H4 (cell line): ENCODE results near the gene WASHC2A. TPM values are rescaled to one million over a fixed set of nuclear protein-coding genes. Genes with fewer than 3 reads are reported as not detected.
"Not testable (repeated sequence)": the region's sequence is repeated elsewhere in the genome, so short reads cannot be mapped to it uniquely, and the experiment has no call there.

Experiments
- DNase-seq: peaks from one replicate; pipeline ENCODE4 v3.0.0-alpha.2; 2015; ENCODE audit warnings: low spot score
- total RNA-seq: library from RNA; depleted of rRNA; stranded (reverse); fragments of >200 nt; shearing (Covaris generic); gene quantifications from 2 replicates; pipeline ENCODE4 v1.2.3, GENCODE V29; 2014

WASHC2A gene
- total RNA-seq, 1 experiment from 2014 or later = 12.8 TPM

- DNase-seq = not testable (repeated sequence)
Measured at GRCh38 chr10:50068352-50068659, 552 bp downstream of the WASHC2A start.

GRCh38 chr10:50075139-50075538, 7.4 kb downstream of the WASHC2A start:
- DNase-seq = not testable (repeated sequence)

- not testable (repeated sequence) for DNase-seq
Measured at GRCh38 chr10:50075544-50075943, 7.8 kb downstream of the WASHC2A start.

- DNase-seq = not testable (repeated sequence)
Measured at GRCh38 chr10:50091304-50091703, 23.6 kb downstream of the WASHC2A start.

GRCh38 chr10:50092928-50093327, 25.2 kb downstream of the WASHC2A start:
- DNase-seq = not testable (repeated sequence)

- DNase-seq = not testable (repeated sequence)
Measured at GRCh38 chr10:50094630-50095029, 26.9 kb downstream of the WASHC2A start.

- not testable (repeated sequence) for DNase-seq
Measured at GRCh38 chr10:50095402-50095801, 27.6 kb downstream of the WASHC2A start.

GRCh38 chr10:50096722-50097121, 29.0 kb downstream of the WASHC2A start:
- not testable (repeated sequence) for DNase-seq

GRCh38 chr10:50098645-50099044, 30.9 kb downstream of the WASHC2A start:
- not testable (repeated sequence) for DNase-seq

GRCh38 chr10:50101139-50101582, 33.4 kb downstream of the WASHC2A start:
- not testable (repeated sequence) for DNase-seq

- not testable (repeated sequence) for DNase-seq
Measured at GRCh38 chr10:50101747-50102146, 34.0 kb downstream of the WASHC2A start.

GRCh38 chr10:50102267-50102666, 34.5 kb downstream of the WASHC2A start:
- DNase-seq = not testable (repeated sequence)

- DNase-seq = not testable (repeated sequence)
Measured at GRCh38 chr10:50108999-50109698, 41.4 kb downstream of the WASHC2A start.

- DNase-seq = not testable (repeated sequence)
Measured at GRCh38 chr10:50112419-50113112, 44.8 kb downstream of the WASHC2A start.

GRCh38 chr10:50126765-50127164, 59.0 kb downstream of the WASHC2A start:
- DNase-seq = not testable (repeated sequence)

- DNase-seq = not testable (repeated sequence)
Measured at GRCh38 chr10:50127770-50128292, 60.1 kb downstream of the WASHC2A start.

- not testable (repeated sequence) for DNase-seq
Measured at GRCh38 chr10:50131245-50131965, 63.7 kb downstream of the WASHC2A start.

GRCh38 chr10:50132322-50132721, 64.6 kb downstream of the WASHC2A start:
- not testable (repeated sequence) for DNase-seq

- peak; percentile 11 for DNase-seq
Measured at GRCh38 chr10:50132841-50133240, 65.1 kb downstream of the WASHC2A start.

- DNase-seq = not testable (repeated sequence)
Measured at GRCh38 chr10:50143512-50144174, 75.9 kb downstream of the WASHC2A start.

- DNase-seq = not testable (repeated sequence)
Measured at GRCh38 chr10:50145575-50145974, 77.8 kb downstream of the WASHC2A start.
